Measurements from ENCODE around the gene ACTN4.

The ACTN4 gene

GRCh38 chr19:38725469-38726283, 78.2 kb downstream of the ACTN4 start:
- no peak for DNase-seq (ENCODE audit: low read depth)

- DNase-seq (ENCODE audit: low read depth): no peak
These were observed 78.8 kb downstream of the ACTN4 start for GRCh38 chr19:38726284-38726673.

DNA sequence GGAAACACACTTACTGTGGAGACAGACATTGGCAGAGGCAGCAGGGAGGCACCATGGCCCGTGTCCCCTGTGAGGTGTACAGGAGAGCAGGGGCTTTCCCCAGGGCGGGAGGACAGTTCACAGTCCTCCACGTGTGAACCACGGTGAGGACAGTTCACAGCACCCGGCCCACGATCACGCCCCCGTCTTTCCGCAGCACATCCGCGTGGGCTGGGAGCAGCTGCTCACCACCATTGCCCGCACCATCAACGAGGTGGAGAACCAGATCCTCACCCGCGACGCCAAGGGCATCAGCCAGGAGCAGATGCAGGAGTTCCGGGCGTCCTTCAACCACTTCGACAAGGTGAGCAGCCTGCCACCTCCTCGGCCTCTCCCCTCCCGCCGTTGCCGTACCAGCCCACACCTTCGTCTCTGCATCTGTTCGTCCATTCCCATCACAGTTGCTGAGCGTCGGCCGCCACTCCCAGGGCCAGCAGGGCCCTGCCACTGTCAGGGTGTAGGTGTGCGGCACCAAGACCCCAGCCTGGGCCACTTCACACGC, 79.4 kb downstream of the ACTN4 start:
- no peak for DNase-seq (ENCODE audit: low read depth)

- no peak for DNase-seq (ENCODE audit: low read depth)
These were observed 79.9 kb downstream of the ACTN4 start for GRCh38 chr19:38727306-38727867.

GRCh38 chr19:38727868-38728660, 80.6 kb downstream of the ACTN4 start:
- DNase-seq (ENCODE audit: low read depth): no peak

DNA sequence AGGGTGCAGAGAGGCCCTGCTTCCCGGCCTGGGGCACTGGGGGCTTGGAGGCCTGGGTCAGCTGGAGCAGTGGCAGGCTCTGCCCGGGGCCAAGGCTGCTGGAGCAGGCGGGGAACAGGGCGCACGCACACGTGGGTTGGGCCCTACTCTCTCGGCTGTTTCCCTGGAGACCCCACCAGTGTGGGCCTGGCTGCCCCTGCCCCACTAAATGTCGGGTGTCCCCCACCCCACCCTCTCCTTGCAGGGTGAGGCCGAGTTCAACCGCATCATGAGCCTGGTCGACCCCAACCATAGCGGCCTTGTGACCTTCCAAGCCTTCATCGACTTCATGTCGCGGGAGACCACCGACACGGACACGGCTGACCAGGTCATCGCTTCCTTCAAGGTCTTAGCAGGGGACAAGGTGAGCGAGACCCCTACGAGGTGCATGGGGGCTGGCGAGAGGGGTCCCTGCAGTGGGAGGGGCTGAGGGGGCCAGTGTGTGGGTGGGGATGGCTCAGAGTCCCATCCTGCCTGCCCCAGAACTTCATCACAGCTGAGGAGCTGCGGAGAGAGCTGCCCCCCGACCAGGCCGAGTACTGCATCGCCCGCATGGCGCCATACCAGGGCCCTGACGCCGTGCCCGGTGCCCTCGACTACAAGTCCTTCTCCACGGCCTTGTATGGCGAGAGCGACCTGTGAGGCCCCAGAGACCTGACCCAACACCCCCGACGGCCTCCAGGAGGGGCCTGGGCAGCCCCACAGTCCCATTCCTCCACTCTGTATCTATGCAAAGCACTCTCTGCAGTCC, 81.5 kb downstream of the ACTN4 start:
- no peak for DNase-seq (ENCODE audit: low read depth)

- DNase-seq (ENCODE audit: low read depth): peak; percentile 60
These were observed 82.4 kb downstream of the ACTN4 start for GRCh38 chr19:38729653-38730469.

- no peak for DNase-seq (ENCODE audit: low read depth)
These were observed 83.0 kb downstream of the ACTN4 start for GRCh38 chr19:38730470-38730730.

GRCh38 chr19:38730731-38731589, 83.5 kb downstream of the ACTN4 start:
- no peak for DNase-seq (ENCODE audit: low read depth)

- DNase-seq (ENCODE audit: low read depth): no peak
These were observed 84.3 kb downstream of the ACTN4 start for GRCh38 chr19:38731654-38732301.

- DNase-seq (ENCODE audit: low read depth): no peak
These were observed 85.7 kb downstream of the ACTN4 start for GRCh38 chr19:38733241-38733492.

DNA sequence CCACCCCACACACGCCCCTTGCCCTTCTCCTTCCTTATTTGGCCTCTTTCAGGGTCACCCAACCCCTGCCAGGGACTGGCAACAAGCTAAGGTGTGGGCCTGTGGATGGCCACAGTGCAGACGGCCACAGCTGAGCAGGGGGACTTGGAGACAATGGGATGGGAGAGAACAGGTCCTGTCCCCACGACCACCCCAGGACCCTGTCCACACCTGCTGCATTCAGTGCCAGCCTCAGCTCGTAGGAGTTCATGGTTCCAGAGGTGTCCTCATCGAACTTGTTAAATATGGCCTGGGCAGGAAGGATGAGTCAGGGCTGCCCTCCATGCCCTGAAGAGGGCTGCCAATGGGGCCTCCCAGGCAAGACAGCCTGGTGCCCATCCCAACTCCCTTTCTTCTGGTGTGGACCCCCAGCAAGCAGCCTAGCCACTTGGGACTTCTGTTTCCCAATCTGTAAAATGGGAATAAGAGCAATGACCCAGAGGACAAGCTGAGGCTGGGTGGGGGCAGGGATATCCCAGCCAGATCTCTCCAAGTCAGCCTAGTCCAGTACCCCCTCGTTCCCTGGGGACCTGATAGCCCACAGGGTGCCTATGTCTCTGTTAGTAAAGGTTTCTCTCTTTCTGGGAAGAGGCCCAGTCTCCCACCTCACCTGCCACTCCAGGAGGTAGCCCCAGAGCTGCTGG, 86.2 kb downstream of the ACTN4 start:
- no peak for DNase-seq (ENCODE audit: low read depth)

DNA sequence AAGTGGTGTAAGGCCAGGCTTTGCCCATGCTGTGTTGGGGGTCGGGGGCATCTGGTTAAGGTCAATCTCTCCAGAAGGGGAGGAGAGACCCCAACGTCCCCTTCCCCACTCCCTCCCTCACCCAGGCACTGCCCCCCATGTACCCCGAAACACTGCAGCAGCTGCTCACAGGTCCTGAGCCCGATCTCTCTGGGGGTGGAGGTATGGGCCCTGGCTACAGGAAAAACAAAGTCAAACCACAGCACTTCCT, 86.7 kb downstream of the ACTN4 start:
- no peak for DNase-seq (ENCODE audit: low read depth)

- DNase-seq (ENCODE audit: low read depth): no peak
These were observed 87.2 kb downstream of the ACTN4 start for GRCh38 chr19:38734426-38735256.

DNA sequence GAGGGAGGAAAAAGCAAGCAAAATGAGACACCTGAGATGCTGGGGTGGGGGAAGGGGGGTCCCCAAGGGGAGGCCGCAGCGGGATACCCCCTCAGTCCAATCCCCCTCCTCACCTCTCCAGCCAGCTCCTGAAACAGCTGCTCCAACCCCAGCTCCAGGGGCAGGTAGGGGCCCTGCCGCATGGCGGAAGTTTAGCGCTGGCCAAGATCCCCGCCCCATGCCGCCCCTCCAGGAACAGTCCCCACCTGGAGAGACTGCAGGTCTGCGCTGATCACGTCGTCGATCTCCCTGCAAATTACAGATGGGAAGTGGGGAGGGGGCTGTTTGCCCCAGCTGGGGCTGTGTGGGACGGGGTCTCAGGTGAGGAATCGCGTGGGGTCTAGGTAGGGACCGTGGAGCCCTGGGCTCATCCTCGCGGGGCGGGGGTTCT, 87.8 kb downstream of the ACTN4 start:
- DNase-seq (ENCODE audit: low read depth): no peak

- peak; percentile 38 for DNase-seq (ENCODE audit: low read depth)
These were observed 88.6 kb downstream of the ACTN4 start for GRCh38 chr19:38736036-38736412.

- DNase-seq (ENCODE audit: low read depth): peak; percentile 37
These were observed 89.2 kb downstream of the ACTN4 start for GRCh38 chr19:38736413-38737280.

DNA sequence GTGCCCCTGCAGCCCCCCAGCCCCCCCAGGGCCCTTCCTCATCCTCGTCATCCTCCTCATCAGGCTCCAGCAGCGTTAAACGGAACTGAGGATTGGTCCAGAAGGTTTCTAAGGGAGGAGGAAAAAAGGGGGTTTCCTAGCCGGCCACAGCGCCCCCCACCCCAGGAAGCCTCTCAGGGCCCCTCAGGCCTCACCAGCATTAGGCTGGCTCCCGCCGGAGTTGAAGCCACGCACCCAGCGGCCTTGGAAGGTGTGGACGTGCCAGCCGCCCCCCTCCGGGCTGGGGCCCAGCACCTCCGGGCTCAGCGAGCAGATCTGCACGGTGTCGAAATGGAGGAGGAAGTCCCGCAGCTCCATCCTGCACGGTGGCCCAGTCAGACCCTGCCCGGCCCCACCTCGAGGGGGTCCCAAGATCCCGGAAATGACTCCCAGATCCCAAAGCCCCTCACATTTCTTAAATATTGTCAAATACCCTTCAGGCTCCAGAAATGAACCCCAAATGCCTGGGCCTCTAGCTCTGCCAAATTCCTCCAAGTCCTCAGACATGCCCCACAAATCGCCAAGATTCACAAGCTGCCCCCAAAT, 89.9 kb downstream of the ACTN4 start:
- no peak for DNase-seq (ENCODE audit: low read depth)
